Renal pelvis (tissue), 4 donors: Measurements from ENCODE around the gene TCIRG1. TPM values are rescaled to one million over a fixed set of nuclear protein-coding genes. Genes with fewer than 3 reads are reported as not detected.
"Not testable (repeated sequence)": the region's sequence is repeated elsewhere in the genome, so short reads cannot be mapped to it uniquely, and the experiment has no call there.

Source experiments
- DNase-seq: peaks from one replicate; pipeline ENCODE4 v3.0.0-alpha.2; 2013
- polyA plus RNA-seq, 3 donors: library from polyadenylated mRNA; unstranded; fragments of 120-200 nt; gene quantifications; one replicate each; pipeline ENCODE4 v1.2.1, GENCODE V29; 2013; ENCODE audit not compliant: insufficient read length in 3 of 3

Gene TCIRG1
- polyA plus RNA-seq, 3 donors = 23.7 to 33.8 (median 26.6) TPM

- DNase-seq = no peak
Observed at GRCh38 chr11:68083517-68083916, 44.7 kb downstream of the TCIRG1 start.

GRCh38 chr11:68089679-68090078 lies 50.9 kb downstream of the TCIRG1 start:
- DNase-seq = no peak

- DNase-seq = no peak
Observed at GRCh38 chr11:68090287-68090686, 51.5 kb downstream of the TCIRG1 start.

- DNase-seq = no peak
Observed at GRCh38 chr11:68090706-68091105, 51.9 kb downstream of the TCIRG1 start.

- no peak for DNase-seq
Observed at GRCh38 chr11:68092411-68092810, 53.6 kb downstream of the TCIRG1 start.

- not testable (repeated sequence) for DNase-seq
Observed at GRCh38 chr11:68092946-68093345, 54.1 kb downstream of the TCIRG1 start.

- DNase-seq = no peak
Observed at GRCh38 chr11:68093565-68093964, 54.7 kb downstream of the TCIRG1 start.

- DNase-seq = no peak
Observed at GRCh38 chr11:68096962-68097361, 58.1 kb downstream of the TCIRG1 start.

GRCh38 chr11:68099057-68099456 lies 60.2 kb downstream of the TCIRG1 start:
- no peak for DNase-seq

- DNase-seq = no peak
Observed at GRCh38 chr11:68099474-68100405, 60.9 kb downstream of the TCIRG1 start.

Other genes starting within 250 kb of the TCIRG1 start
- gene UNC93B1, start 34.9 kb upstream of the TCIRG1 start, polyA plus RNA-seq = 10 to 100 TPM; 11.1 to 13.1 (median 11.4) TPM
- 1 to 10 TPM; 2.3 to 4.7 (median 3.6) TPM for gene ALDH3B1, start 28.7 kb upstream of the TCIRG1 start, polyA plus RNA-seq
- 100 to 1,000 TPM in 2 of 3 donors, 10 to 100 TPM in 1; 98.1 to 119 (median 119) TPM for gene NDUFS8, start 8.3 kb upstream of the TCIRG1 start, polyA plus RNA-seq
- 10 to 100 TPM; 30.0 to 55.7 (median 49.8) TPM for gene CHKA, start 82.4 kb downstream of the TCIRG1 start, polyA plus RNA-seq
- gene KMT5B, start 174.3 kb downstream of the TCIRG1 start, polyA plus RNA-seq = 10 to 100 TPM; 66.6 to 79.4 (median 73.7) TPM
- gene C11orf24, start 232.9 kb downstream of the TCIRG1 start, polyA plus RNA-seq = 10 to 100 TPM; 24.9 to 30.2 (median 26.7) TPM